ENCODE data around the gene FBF1.
"Not testable (repeated sequence)": the region's sequence is repeated elsewhere in the genome, so short reads cannot be mapped to it uniquely, and the experiment has no call there.

Gene FBF1

DNA sequence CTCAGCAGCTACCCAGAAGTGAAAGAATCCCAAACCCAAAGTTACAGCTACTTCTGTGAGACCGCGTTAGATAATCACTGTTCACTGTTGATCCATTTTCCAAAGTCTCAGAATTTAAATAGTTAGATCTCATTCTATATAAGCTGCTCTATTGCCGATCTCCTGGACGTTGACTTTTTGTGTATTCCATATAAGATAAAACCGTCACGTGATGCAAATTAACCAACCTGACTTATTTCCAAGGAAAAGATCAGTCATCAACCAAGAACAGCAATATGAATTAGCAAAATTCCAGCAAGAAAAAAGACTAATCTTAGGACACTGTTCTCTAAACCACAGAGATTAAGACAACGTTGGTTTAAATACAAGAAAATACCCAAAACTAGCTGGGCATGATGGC is 29.8 kb upstream of the FBF1 start:
- ATAC-seq (replicated peaks; ENCODE audit: extremely low read depth, poor library complexity, severe bottlenecking) = no peak
- Mint-ChIP-seq H3K9me3 (no peaks in the 10 kb centered on the region), H3K27me3 (no peaks in the 10 kb centered on the region), H3K36me3 (ENCODE audit: insufficient read depth) (peaks cover 12% of the 10 kb centered on the region), H3K27ac (ENCODE audit: low read depth) (no peak overlapping the region), H3K4me1 (peaks cover 22% of the 10 kb centered on the region), H3K4me3 (no peak overlapping the region)
- DNase-seq (ENCODE audit: low spot score in 2 of 2) = no peak

DNA sequence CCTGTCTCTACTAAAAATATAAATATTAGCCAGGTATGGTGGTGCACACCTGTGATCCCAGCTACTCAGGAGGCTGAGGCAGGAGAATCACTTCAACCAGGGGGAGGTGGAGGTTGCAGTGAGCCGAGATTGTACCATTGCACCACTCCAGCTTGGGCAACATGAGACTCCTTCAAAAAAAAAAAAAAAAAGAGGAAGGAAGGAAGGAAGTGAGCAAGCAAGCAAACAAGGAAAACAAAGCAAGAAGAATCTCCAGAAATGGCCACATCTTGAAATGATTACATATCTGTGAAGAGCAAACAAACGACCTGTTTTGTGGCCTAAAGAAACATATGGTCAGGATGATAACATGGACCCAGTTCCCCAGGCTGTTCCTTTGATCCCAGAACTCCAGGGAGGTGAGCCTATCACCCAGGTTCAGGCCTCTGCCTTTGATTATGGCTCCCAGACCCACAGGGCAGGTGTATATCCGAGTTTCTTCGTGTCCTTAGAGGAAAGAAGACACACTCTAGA is 29.2 kb upstream of the FBF1 start:
- ATAC-seq (replicated peaks; ENCODE audit: extremely low read depth, poor library complexity, severe bottlenecking) (no peak), DNase-seq (ENCODE audit: low spot score in 2 of 2) (no peak)
- Mint-ChIP-seq H3K36me3 (ENCODE audit: insufficient read depth) (peaks cover 12% of the 10 kb centered on the region), H3K4me1 (peaks cover 19% of the 10 kb centered on the region), H3K9me3 (no peaks in the 10 kb centered on the region), H3K27ac (ENCODE audit: low read depth) (peak overlapping the region; percentile 17), H3K27me3 (no peaks in the 10 kb centered on the region), H3K4me3 (no peak overlapping the region)

DNA sequence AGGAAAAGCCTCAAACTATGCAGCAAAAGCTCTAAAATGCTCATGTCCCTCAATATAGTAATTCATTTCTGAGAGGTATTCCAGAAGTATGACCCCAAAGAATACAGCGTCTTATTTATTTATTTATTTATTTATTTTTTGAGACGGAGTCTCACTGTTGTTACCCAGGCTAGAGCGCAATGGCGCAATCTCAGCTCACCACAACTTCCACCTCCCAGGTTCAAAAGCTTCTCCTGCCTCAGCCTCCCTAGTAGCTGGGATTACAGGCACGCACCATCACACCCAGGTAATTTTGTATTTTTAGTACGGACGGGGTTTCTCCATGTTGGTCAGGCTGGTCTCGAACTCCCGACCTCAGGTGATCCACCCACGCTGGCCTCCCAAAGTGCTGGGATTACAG is 28.2 kb upstream of the FBF1 start:
- H3K27ac Mint-ChIP-seq (ENCODE audit: low read depth); H3K27me3 Mint-ChIP-seq; H3K4me3 Mint-ChIP-seq; H3K9me3 Mint-ChIP-seq; DNase-seq (ENCODE audit: low spot score in 2 of 2); ATAC-seq (replicated peaks; ENCODE audit: extremely low read depth, poor library complexity, severe bottlenecking): not testable (repeated sequence)
- peaks cover 19% of the 10 kb centered on the region for H3K4me1 Mint-ChIP-seq
- H3K36me3 Mint-ChIP-seq (ENCODE audit: insufficient read depth) = peaks cover 15% of the 10 kb centered on the region

DNA sequence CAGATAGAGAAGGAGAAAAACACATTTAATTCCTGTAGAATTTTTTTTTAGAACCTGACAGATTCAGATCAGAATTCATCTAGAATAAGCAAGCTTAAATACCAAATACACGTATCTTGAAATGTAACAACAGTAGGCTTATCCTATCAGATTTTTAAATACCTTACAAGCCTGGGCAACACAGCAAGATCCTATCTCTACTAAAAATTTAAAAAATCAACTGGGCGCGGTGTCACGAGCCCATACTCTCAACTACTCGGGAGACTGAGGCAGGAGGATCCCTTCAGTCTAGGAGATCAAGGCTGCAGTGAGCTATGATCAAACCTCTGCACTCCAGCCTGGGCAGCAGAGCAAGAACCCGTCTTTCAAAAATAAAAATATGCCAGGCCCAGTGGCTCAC is 24.6 kb upstream of the FBF1 start:
- peaks cover 10% of the 10 kb centered on the region for H3K36me3 Mint-ChIP-seq (ENCODE audit: insufficient read depth)
- no peak overlapping the region for H3K27ac Mint-ChIP-seq (ENCODE audit: low read depth)
- DNase-seq (ENCODE audit: low spot score in 2 of 2) (no peak), ATAC-seq (replicated peaks; ENCODE audit: extremely low read depth, poor library complexity, severe bottlenecking) (no peak)
- H3K4me1 Mint-ChIP-seq = peaks cover 19% of the 10 kb centered on the region
- no peaks in the 10 kb centered on the region for H3K9me3 Mint-ChIP-seq
- no peaks in the 10 kb centered on the region for H3K27me3 Mint-ChIP-seq
- H3K4me3 Mint-ChIP-seq = no peak overlapping the region

DNA sequence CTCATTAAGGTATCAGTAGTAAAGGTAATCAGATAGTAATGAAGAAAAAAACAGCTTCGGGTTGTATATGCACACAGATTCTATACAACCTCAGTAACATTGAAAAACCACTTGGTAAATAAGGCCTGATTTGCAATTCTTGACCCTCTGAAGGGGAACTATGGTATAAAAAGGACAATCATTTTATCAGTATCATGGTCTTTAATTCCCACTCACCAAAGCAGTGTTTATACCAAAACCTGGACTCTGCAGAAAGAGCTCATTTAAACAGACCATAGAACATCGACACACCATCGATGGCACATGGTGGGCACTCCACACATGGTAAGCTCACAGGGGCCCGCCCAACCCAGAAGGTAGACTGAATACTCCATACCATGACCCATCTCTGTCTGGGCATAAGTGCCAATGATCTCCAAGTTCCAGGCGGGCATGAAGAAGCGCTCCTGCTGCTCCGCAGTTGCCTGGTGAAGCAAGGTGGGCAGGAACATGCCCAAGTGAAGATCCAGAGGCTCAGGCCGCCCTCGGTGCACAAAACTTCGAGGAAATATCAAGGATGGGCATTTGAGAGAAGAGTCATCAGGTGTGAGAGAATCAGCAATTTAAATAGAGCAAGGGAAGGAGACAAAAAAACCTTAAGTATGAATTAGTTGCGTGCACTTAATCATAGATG is 19.1 kb upstream of the FBF1 start:
- no peak overlapping the region for H3K4me3 Mint-ChIP-seq
- H3K4me1 Mint-ChIP-seq = peaks cover 13% of the 10 kb centered on the region
- DNase-seq (ENCODE audit: low spot score in 2 of 2) (no peak), ATAC-seq (replicated peaks; ENCODE audit: extremely low read depth, poor library complexity, severe bottlenecking) (no peak)
- H3K27me3 Mint-ChIP-seq = no peaks in the 10 kb centered on the region
- H3K9me3 Mint-ChIP-seq = no peaks in the 10 kb centered on the region
- H3K36me3 Mint-ChIP-seq (ENCODE audit: insufficient read depth) = peaks cover 29% of the 10 kb centered on the region
- no peak overlapping the region for H3K27ac Mint-ChIP-seq (ENCODE audit: low read depth)

DNA sequence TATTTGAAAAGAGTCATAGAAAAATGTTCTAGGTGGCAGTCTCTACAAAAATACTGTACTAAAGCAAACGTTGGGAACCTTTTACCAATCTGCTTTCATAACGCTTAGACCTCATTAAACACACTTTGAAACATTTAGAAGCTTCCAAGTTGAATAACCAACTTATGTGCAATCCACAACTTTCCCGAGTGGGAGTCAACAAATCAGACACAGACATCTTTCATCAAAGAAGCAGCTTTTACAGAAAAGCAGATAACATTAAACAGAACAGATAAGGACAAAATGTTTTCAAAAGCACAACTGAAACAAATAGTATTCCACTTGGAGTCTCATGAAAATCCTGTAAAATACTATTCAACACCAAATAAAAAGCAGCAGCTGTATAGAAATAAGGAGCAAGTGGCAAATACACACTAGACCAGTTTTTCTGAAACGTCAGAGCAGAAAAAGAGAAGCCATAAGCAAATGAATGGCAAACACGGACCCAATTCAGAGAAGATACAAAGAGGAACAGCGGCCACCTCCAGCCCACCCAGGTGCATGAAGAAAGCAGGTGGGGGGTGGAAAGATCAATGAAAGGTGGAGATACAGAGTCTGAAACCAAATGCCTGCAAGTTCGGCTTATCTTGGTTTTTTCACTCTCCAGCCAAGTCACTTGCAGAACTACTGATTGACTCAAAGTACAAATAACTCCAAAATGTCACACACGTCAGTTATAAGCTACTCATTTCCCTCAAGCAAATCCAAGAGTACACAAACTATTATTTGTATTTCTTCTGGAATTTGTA is 18.4 kb upstream of the FBF1 start:
- Mint-ChIP-seq H3K27me3 (no peaks in the 10 kb centered on the region), H3K9me3 (no peaks in the 10 kb centered on the region), H3K36me3 (ENCODE audit: insufficient read depth) (peaks cover 33% of the 10 kb centered on the region), H3K4me3 (no peak overlapping the region), H3K4me1 (peaks cover 13% of the 10 kb centered on the region), H3K27ac (ENCODE audit: low read depth) (no peak overlapping the region)
- ATAC-seq (replicated peaks; ENCODE audit: extremely low read depth, poor library complexity, severe bottlenecking) (no peak), DNase-seq (ENCODE audit: low spot score in 2 of 2) (no peak)

DNA sequence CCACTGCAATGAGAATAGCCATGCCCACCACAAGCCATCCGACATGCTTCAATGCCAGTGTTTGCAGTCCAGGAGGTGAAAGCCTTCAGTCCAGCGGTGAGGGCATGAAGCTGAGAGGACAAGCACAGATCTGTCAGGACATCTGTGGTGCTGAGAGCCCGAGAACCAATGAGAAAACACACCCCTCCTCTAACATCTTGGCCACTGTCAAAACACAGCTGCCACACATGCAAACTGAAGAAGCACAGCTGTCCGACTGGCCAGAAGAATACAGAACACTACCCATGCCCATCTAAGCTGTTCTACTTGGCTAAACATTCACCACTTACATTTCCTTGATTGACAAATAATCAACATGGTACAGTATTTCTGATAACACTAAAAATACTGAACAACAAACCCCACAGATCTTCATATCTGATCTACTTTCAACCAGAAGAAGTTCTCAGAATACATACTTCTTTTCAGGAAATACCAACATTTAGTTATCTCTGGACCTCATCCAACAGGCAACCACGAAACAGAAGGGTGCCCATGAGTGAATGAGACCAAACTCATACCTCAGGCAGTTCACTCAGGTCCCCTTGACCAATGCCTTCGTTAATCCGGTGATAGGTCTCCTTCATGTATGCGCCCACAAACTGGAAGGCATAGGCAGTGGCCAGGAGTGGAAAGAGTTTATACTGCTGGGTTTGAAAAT is 10.2 kb upstream of the FBF1 start:
- DNase-seq (ENCODE audit: low spot score in 2 of 2) = no peak
- H3K4me1 Mint-ChIP-seq = no peaks in the 10 kb centered on the region
- H3K4me3 Mint-ChIP-seq = no peak overlapping the region
- H3K9me3 Mint-ChIP-seq = no peaks in the 10 kb centered on the region
- peak; percentile 19 for ATAC-seq (replicated peaks; ENCODE audit: extremely low read depth, poor library complexity, severe bottlenecking)
- H3K27me3 Mint-ChIP-seq = no peaks in the 10 kb centered on the region
- H3K36me3 Mint-ChIP-seq (ENCODE audit: insufficient read depth) = peaks cover 70% of the 10 kb centered on the region
- no peak overlapping the region for H3K27ac Mint-ChIP-seq (ENCODE audit: low read depth)

DNA sequence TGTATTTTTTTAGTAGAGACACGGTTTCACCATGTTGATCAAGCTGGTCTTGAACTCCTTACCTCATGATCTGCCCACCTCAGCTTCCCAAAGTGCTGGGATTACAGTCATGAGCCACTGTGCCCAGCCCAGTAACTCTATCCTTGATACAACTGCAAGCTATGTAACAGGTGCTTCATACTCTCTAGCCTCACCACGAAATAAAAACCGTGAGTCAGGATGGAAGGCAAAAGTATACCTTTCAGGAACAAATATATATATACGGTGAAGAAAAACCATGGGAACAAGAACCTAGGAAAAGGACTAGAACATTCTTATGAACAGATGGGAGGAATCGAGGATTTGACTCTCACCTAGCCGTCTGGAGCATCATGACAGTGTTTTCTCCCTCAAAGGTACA is 9.6 kb upstream of the FBF1 start:
- Mint-ChIP-seq H3K4me3 (no peak overlapping the region), H3K4me1 (no peaks in the 10 kb centered on the region), H3K27ac (ENCODE audit: low read depth) (no peak overlapping the region), H3K36me3 (ENCODE audit: insufficient read depth) (peaks cover 66% of the 10 kb centered on the region), H3K27me3 (no peaks in the 10 kb centered on the region), H3K9me3 (no peaks in the 10 kb centered on the region)
- ATAC-seq (replicated peaks; ENCODE audit: extremely low read depth, poor library complexity, severe bottlenecking) (no peak), DNase-seq (ENCODE audit: low spot score in 2 of 2) (no peak)

DNA sequence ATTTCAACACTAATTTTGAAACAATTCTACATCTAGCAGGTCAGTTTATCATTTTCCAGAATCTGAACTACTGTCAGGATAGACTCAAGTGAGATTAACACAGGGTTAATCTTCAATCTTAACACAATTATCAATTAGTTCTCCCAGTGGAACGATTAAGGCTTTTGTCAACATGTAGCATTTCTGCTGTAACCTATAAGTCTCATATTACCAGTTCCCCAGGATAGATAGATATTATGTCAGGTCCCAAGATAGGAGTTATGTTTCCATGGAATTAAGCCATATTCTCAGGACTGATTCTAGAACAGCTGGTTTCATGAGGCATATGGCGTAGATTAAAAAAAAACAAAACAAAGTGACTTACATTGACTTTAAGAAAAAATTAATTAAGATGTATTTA is 4.4 kb upstream of the FBF1 start:
- no peak overlapping the region for H3K4me3 Mint-ChIP-seq
- H3K36me3 Mint-ChIP-seq (ENCODE audit: insufficient read depth) = peaks cover 32% of the 10 kb centered on the region
- peaks cover 12% of the 10 kb centered on the region for H3K4me1 Mint-ChIP-seq
- no peak for ATAC-seq (replicated peaks; ENCODE audit: extremely low read depth, poor library complexity, severe bottlenecking)
- DNase-seq (ENCODE audit: low spot score in 2 of 2) = no peak
- no peak overlapping the region for H3K27ac Mint-ChIP-seq (ENCODE audit: low read depth)
- H3K27me3 Mint-ChIP-seq = no peaks in the 10 kb centered on the region
- H3K9me3 Mint-ChIP-seq = no peaks in the 10 kb centered on the region

DNA sequence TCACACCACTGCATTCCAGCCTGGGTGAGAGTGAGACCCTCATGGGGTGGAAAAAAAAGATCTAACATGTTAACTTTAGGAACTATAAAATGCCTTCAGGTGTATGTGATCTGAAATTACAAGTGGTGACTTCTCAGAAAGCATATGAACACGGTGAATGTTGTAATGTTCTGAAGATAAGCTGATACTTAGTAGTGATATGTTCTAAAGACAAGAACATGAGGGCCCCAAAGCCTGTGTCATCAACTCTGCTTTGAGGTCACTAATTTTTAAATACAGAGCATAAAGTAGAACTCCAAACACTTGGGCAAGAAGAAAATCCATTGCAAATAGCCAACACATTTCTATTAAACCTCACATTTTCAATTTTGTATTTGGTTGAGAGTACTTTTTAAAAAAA is 2.6 kb upstream of the FBF1 start:
- no peaks in the 10 kb centered on the region for H3K9me3 Mint-ChIP-seq
- no peak for ATAC-seq (replicated peaks; ENCODE audit: extremely low read depth, poor library complexity, severe bottlenecking)
- H3K27ac Mint-ChIP-seq (ENCODE audit: low read depth) = no peak overlapping the region
- H3K36me3 Mint-ChIP-seq (ENCODE audit: insufficient read depth) = peaks cover 17% of the 10 kb centered on the region
- H3K4me3 Mint-ChIP-seq = no peak overlapping the region
- no peak for DNase-seq (ENCODE audit: low spot score in 2 of 2)
- no peaks in the 10 kb centered on the region for H3K27me3 Mint-ChIP-seq
- peaks cover 12% of the 10 kb centered on the region for H3K4me1 Mint-ChIP-seq

DNA sequence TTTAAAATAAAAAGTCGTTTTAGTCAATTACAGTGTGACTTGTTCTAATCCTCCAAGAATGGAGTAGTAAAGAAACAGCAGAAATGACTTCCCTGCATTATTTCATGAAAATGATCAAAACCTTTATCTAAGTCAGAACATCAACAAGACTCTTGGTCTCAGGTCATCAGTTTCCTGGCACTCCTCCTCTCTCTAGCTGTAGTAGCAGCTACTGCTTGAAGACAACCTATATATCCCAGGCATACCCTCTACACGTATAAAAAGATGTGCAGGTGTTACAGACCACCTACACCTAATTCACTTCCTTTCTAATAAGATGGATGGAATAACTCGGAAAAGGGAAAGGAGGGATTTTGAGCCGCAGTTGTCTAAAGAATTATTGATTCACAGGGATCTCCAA is 1.6 kb upstream of the FBF1 start:
- ATAC-seq (replicated peaks; ENCODE audit: extremely low read depth, poor library complexity, severe bottlenecking) = no peak
- H3K4me1 Mint-ChIP-seq = peaks cover 12% of the 10 kb centered on the region
- H3K36me3 Mint-ChIP-seq (ENCODE audit: insufficient read depth) = peaks cover 13% of the 10 kb centered on the region
- H3K27me3 Mint-ChIP-seq = no peaks in the 10 kb centered on the region
- H3K9me3 Mint-ChIP-seq = no peaks in the 10 kb centered on the region
- no peak overlapping the region for H3K4me3 Mint-ChIP-seq
- H3K27ac Mint-ChIP-seq (ENCODE audit: low read depth) = no peak overlapping the region
- no peak for DNase-seq (ENCODE audit: low spot score in 2 of 2)

DNA sequence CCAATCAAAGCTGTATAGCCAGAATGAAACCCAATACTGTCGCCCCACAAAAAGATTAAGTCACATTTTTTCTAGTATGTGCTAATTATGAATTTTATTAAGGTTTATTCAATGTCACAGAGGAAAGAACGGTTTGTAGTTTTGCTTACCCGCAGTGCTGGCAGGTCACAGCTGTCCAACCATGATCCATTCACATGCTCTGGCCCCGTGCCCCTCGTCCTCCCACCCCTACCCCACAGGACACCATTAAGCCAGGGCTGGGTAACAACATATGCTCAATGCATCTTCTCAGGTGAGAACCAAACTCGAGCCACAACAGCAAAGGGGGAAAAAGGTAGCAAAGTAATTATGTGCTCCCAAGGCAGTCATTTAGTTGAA is 589 bp upstream of the FBF1 start:
- Mint-ChIP-seq H3K27ac (ENCODE audit: low read depth) (peak overlapping the region; percentile 89), H3K36me3 (ENCODE audit: insufficient read depth) (peaks cover 10% of the 10 kb centered on the region), H3K4me3 (peak overlapping the region; percentile 88), H3K27me3 (no peaks in the 10 kb centered on the region), H3K9me3 (no peaks in the 10 kb centered on the region), H3K4me1 (peaks cover 12% of the 10 kb centered on the region)
- ATAC-seq (replicated peaks; ENCODE audit: extremely low read depth, poor library complexity, severe bottlenecking) (no peak), DNase-seq (ENCODE audit: low spot score in 2 of 2) (no peak)

DNA sequence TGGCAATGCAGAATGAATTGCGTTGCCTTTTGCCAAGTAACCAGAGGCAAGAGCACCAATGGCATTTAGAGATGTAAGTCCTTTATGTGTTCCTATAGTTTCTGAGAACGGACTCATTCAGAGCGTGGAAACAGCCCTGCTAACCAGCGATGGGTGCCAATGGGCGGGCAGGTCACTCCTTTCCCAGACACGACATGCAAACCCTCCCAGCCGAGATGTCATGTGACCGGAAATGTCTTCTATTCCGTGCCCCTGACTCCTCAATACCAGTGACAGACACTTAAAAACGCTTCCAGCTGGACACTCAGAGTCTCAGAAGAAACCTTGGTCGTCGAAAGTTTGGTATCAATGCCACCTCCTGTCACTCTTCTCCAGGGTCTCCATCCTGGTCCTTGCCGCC is 3.2 kb downstream of the FBF1 start:
- Mint-ChIP-seq H3K9me3 (no peaks in the 10 kb centered on the region), H3K36me3 (ENCODE audit: insufficient read depth) (peaks cover 6% of the 10 kb centered on the region), H3K27me3 (no peaks in the 10 kb centered on the region), H3K27ac (ENCODE audit: low read depth) (no peak overlapping the region), H3K4me3 (no peak overlapping the region), H3K4me1 (peaks cover 12% of the 10 kb centered on the region)
- ATAC-seq (replicated peaks; ENCODE audit: extremely low read depth, poor library complexity, severe bottlenecking) (no peak), DNase-seq (ENCODE audit: low spot score in 2 of 2) (no peak)

Data from central memory CD8-positive, alpha-beta T cell (primary cell).